AG04449 (cell line): Measurements from ENCODE around the gene MEG3.

Experiments used
- CTCF ChIA-PET: fragments of 350-600 bp; formaldehyde crosslinking; extraction: SDS; loops from one replicate; lab custom pipeline; 2021; ENCODE audit warnings: antibody characterized with exemption; lab: Yijun Ruan, JAX
- POLR2A ChIA-PET: fragments of 400-600, 350-600 bp; formaldehyde crosslinking; extraction: SDS; loops from one replicate; lab custom pipeline; 2020; ENCODE audit warnings: antibody characterized with exemption, inconsistent platforms; lab: Yijun Ruan, JAX
- DNase-seq: peaks from one replicate; pipeline ENCODE4 v3.0.0-alpha.2; 2010; ENCODE audit warnings: low read depth, low spot score
- H3K4me3 ChIP-seq: 2 replicates; pipeline ENCODE4 v1.5.1; 2011; ENCODE audit warnings: low read depth, mild to moderate bottlenecking, control low read depth, low read length
- TF ChIP-seq, protein P1 (sequence below): IDR thresholded peaks from one replicate; pipeline ENCODE4 v1.5.1; 2011; ENCODE audit warnings: mild to moderate bottlenecking, moderate library complexity, low read length, control low read depth, inconsistent platforms; ENCODE audit not compliant: insufficient read depth; ENCODE audit errors: missing control alignments

MEG3 gene

DNA sequence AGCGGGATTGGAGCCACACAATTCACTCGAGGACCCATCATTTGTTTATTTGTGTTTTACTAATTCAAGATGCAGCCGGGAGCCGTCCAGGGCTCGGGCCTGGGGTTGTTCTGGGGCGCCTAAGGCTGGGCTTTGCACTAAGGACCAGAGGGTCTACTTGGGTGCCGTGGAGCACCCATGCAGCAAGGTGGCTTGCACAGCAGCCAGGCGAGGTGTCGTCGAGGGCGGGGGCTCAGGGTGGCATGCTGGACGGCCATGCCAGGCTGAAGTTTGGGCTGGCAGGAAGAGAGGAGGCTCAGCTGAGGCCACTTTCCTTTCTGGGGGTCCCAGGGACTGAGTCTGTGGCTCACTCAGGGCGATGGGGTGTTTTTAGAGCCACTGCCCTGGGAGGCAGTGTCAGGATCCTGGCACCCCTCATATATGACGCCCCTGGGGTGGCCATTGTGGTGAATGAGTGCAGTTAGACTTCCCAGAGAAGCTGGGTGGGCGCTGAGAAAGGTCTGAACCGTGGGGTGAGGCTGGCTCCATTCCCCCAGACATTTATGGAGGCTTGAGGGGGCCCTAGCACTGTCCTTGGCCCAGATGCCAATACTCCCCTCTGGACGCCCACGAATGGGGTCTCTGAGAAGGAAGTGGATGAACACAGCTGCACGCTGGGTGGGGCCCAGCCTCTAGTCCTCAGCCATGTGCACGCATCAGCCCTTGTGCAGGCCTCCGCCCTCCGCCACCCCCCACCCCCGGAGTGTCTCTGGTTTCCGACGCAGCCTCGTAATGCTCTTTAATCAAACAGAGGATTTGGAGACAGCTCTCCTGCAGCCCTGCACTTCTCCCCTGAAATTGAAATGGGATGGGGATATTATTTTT, 11.3 kb downstream of the MEG3 start:
- ChIA-PET POLR2A (no interaction called here), CTCF (interaction anchor here (0.7 to 5.9 kb wide), 2 partner anchors 8 to 9 kb away, joined by 3 to 33 read pairs; no protein-coding TSS in a partner anchor)
- TF ChIP-seq, protein P1, sequence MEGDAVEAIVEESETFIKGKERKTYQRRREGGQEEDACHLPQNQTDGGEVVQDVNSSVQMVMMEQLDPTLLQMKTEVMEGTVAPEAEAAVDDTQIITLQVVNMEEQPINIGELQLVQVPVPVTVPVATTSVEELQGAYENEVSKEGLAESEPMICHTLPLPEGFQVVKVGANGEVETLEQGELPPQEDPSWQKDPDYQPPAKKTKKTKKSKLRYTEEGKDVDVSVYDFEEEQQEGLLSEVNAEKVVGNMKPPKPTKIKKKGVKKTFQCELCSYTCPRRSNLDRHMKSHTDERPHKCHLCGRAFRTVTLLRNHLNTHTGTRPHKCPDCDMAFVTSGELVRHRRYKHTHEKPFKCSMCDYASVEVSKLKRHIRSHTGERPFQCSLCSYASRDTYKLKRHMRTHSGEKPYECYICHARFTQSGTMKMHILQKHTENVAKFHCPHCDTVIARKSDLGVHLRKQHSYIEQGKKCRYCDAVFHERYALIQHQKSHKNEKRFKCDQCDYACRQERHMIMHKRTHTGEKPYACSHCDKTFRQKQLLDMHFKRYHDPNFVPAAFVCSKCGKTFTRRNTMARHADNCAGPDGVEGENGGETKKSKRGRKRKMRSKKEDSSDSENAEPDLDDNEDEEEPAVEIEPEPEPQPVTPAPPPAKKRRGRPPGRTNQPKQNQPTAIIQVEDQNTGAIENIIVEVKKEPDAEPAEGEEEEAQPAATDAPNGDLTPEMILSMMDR, result no peak
- DNase-seq, result no peak
- H3K4me3 ChIP-seq, result no peak overlapping the region

GRCh38 chr14:100837805-100838350, 12.0 kb downstream of the MEG3 start:
- H3K4me3 ChIP-seq, result no peak overlapping the region
- TF ChIP-seq, protein P1, result no peak
- POLR2A ChIA-PET, result no interaction called here
- no peak for DNase-seq
- CTCF ChIA-PET, result interaction anchor here (1.1 to 5.9 kb wide), 2 partner anchors 9 to 128 kb away, joined by 3 to 33 read pairs; no protein-coding TSS in a partner anchor

DNA sequence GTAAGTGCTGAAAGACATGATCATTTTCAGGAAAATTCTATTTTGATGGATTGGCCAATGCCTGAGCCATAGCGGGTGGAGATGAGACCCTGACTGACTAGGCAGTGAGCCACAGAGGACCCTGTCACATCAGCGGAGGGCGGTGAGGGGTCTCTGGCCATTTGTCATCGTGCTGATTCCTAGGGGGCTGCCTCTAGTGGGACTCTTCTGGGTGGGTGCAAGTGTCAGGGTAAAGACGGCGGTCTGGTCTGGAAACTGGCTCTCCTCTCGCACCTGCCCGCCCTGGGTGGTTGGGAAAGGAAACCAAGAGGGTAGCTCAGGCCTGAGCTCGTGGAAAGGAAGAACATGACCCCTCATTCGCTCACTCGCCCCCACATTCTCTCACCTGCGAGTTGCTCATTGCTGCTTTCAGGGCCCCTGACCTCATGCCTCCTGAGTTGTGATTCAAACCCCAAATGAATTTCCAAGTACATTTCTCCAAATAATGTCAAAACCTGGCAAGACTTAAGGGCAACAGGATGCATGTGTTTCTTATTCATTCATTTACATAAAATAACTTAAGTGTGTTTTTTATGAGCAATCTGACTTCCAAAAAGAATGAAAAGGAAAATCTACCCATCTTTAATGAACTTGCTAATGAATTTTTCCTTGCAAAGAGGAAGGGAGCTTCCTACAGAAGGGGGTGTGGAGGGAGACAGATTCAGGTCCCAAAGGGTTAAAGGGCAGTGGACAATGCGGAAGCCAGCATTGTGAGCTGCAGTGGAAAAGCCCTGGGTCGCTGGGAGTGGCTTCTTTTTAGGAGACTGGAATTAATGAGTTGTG, 12.8 kb downstream of the MEG3 start:
- TF ChIP-seq, protein P1, result no peak
- POLR2A ChIA-PET, result no interaction called here
- no peak for DNase-seq
- CTCF ChIA-PET, result interaction anchor here (0.7 to 5.9 kb wide), 4 partner anchors 9 to 454 kb away, joined by 3 to 33 read pairs (median 3); no protein-coding TSS in a partner anchor
- H3K4me3 ChIP-seq, result no peak overlapping the region

- no peak overlapping the region for H3K4me3 ChIP-seq
- CTCF ChIA-PET, result interaction anchor here (0.7 to 5.9 kb wide), 4 partner anchors 10 to 454 kb away, joined by 3 to 33 read pairs (median 3); no protein-coding TSS in a partner anchor
- DNase-seq, result no peak
- POLR2A ChIA-PET, result no interaction called here
- TF ChIP-seq, protein P1, result no peak
These were observed 13.3 kb downstream of the MEG3 start for GRCh38 chr14:100839315-100839585.

DNA sequence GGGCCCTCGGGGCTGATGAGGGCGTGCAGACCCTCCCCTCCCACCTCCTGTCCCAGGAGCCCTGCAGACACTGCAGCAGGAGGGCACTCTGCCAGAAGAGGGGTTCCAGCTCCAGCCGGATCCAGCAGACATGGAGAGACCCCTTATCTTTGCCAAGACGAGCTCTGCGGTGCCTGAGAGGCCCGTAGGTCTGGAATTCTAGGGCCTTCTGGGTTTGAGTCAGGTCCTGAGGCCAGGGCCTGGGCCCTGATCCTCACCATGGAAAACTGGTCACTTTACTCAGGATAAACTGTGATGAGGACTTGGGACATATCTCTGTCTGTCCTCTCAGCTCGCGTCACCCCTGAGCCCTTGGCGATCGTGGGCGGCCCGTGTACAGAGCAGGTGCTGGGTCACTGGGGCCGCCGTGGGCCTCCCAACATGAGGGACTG, 13.8 kb downstream of the MEG3 start:
- TF ChIP-seq, protein P1, result no peak
- ChIA-PET POLR2A (no interaction called here), CTCF (interaction anchor here (1.1 to 5.9 kb wide), 2 partner anchors 10 to 177 kb away, joined by 3 to 33 read pairs; no protein-coding TSS in a partner anchor)
- no peak for DNase-seq
- no peak overlapping the region for H3K4me3 ChIP-seq
